Measurements from ENCODE around the gene SUMF1. TPM values are rescaled to one million over a fixed set of nuclear protein-coding genes. Genes with fewer than 3 reads are reported as not detected.

Gene SUMF1
- total RNA-seq, 4 donors from 2014 or later, result 29.1 to 65.9 (median 48.0) TPM

DNA sequence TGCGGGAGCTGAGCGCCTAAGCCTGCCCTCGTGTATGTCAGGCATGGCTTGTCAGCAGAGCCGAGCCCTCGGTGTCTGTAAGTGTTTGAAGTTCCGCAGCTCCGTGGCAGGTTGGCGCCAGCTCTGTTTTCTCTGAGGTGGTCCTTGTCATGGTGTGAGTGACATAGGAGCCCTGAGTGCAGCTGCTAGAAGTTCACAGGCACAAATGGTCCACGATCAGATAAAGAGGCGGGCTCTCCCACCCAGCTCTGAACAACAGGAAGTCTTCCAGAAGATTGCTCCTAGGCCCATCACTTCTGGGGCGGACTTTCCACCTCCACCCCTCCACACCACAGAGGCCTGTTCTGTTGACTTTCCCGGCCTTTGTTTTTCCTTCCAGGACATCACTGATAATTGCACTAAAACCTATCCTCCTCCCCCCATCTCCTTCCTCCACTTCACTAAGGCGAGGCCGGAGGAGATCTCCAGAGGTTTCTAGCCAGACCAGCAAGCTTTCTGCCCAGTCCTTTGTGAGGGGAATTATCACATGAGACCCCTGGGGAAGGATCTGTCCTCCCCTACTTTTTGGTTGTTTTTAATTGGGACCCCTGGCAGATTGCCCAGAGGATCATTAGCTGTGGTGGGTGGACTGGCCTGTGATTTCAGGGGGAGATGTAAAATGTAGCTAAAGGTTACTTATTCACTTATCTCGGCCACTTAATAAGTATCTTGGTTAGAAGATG, 46.0 kb upstream of the SUMF1 start:
- H3K27ac ChIP-seq, result no peak overlapping the region
- 73 to 78% methylated on average over 14 of the region's 15 CpGs for WGBS, 2 donors

DNA sequence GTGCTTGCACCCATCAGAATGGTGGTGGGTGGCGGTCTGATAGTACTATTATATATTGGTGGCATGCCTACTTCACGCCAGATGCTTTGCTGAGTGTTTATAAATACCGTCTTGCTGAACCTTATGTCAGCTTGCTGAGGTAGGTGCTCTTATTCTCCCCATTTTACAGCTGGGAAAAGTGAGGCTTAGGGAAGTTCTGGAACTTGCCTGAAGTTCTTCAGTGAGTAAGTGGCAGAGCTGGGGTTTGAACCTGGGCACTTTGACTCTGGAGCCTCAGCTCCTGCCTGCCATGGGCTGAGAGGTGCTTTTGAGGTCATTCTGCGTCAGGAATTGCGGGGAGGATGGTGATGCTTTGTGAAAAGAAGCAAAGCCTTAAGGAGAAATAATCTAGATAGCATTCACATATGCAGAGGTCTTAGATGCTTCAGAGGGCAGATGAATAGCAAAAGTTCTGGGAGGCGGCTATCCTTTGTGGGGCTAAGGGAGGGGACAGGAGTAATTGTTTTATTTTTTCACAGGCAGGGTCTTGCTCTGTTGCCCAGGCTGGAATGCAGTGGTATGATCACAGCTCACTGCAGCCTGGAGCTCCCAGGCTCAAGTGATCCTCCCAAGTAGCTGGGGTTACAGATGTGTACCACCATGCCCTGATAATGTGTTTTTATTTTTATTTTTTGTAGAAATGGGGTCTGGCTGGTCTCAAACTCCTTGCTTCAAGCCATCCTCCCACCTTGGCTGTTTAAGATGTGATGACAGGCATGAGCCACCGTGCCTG, 44.6 kb upstream of the SUMF1 start:
- H3K27me3 ChIP-seq, result no peaks in the 10 kb centered on the region
- no peaks in the 10 kb centered on the region for H3K36me3 ChIP-seq
- intact Hi-C loops (cut with DNase I), result no loop called here
- peaks cover 0 to 41% (median under 1%) of the 10 kb centered on the region in 3 donors for H3K4me1 ChIP-seq
- no peak for DNase-seq
- no peak for TF ChIP-seq POLR2A (IDR thresholded peaks at IDR 0.05)
- TF ChIP-seq, protein P1, sequence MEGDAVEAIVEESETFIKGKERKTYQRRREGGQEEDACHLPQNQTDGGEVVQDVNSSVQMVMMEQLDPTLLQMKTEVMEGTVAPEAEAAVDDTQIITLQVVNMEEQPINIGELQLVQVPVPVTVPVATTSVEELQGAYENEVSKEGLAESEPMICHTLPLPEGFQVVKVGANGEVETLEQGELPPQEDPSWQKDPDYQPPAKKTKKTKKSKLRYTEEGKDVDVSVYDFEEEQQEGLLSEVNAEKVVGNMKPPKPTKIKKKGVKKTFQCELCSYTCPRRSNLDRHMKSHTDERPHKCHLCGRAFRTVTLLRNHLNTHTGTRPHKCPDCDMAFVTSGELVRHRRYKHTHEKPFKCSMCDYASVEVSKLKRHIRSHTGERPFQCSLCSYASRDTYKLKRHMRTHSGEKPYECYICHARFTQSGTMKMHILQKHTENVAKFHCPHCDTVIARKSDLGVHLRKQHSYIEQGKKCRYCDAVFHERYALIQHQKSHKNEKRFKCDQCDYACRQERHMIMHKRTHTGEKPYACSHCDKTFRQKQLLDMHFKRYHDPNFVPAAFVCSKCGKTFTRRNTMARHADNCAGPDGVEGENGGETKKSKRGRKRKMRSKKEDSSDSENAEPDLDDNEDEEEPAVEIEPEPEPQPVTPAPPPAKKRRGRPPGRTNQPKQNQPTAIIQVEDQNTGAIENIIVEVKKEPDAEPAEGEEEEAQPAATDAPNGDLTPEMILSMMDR (IDR thresholded peaks at IDR 0.05), result no peak
- no peaks in the 10 kb centered on the region for H3K9me3 ChIP-seq
- no peak overlapping the region for H3K4me3 ChIP-seq
- H3K27ac ChIP-seq, result no peak overlapping the region
- WGBS, 2 donors, result 75 to 82% methylated on average over 7 of the region's 7 CpGs

More for the DNA sequence above, 46.0 kb upstream of the SUMF1 start:
- Histone ChIP-seq H3K4me3 (no peak overlapping the region), H3K27me3 (no peaks in the 10 kb centered on the region), H3K4me1 (peaks cover 0 to 42% (median 1%) of the 10 kb centered on the region in 3 donors), H3K36me3 (no peaks in the 10 kb centered on the region), H3K9me3 (no peaks in the 10 kb centered on the region)
- intact Hi-C loops (cut with DNase I), result no loop called here
- DNase-seq, result no peak
- TF ChIP-seq, protein P1 (IDR thresholded peaks at IDR 0.05), result no peak

DNA sequence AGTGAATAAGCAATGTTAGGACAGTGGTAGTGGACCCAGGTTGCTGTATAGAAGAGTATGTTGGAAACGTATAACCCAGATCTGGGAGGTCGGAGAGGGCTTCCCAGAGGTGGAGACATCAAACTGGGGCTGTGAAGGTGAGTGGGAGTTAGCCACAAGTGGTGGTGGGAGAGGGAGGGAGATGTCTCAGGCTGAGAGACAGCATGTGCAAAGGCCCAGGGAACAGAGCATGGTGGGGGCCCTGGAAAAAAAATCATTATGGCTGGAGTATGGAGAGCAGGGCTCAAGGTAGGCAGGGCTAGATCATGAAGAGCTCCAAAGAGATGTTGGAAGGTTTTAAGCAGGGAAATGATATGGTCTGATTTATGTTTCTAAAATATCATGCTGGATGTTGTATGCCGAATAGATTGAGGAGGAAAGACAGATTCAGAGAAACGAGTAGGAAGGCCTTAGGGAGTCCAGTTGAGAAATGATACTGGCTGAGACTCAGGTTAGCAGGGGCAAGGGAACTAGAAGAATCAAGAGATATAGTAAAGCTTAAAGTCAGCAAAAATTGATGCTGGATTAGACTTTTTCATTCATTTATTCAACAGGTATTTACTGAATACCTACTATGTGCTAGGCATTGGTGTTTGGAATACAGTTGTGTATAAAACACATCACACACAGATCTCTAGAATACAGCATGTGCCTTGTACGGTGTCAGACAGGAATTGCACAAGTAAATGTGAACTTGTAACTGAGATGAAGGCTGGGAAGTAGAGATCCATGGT, 43.1 kb upstream of the SUMF1 start:
- Histone ChIP-seq H3K4me1 (peaks cover under 1 to 42% (median 8%) of the 10 kb centered on the region in 3 donors), H3K9me3 (no peaks in the 10 kb centered on the region), H3K4me3 (no peak overlapping the region), H3K27me3 (no peaks in the 10 kb centered on the region), H3K36me3 (no peaks in the 10 kb centered on the region), H3K27ac (no peak overlapping the region)
- WGBS, 2 donors, result 84 to 88% methylated on average over 5 of the region's 5 CpGs
- DNase-seq, result no peak
- TF ChIP-seq, protein P1 (IDR thresholded peaks at IDR 0.05), result no peak
- no peak for TF ChIP-seq POLR2A (IDR thresholded peaks at IDR 0.05)
- intact Hi-C loops (cut with DNase I), result no loop called here

DNA sequence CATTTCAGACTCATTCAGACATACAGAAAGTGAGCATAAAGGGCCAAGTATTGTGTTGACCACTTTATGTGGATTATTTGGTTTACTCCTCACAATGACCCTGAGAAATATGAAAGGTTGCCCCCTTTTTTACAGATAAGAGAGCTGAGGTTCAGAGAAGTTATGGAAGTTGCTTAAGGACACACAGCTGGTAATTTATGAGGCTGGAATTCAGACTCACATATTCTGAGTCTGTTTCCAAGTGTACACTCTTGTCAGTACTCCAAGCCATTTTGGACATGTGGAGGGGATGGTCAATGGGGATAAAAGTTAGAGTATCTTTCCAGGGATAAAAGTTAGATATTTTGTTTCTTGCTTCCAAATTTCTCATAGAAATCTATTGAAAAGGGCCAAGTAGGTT, 42.0 kb upstream of the SUMF1 start:
- Histone ChIP-seq H3K4me3 (no peak overlapping the region), H3K27me3 (no peaks in the 10 kb centered on the region), H3K36me3 (no peaks in the 10 kb centered on the region), H3K4me1 (peaks cover 8 to 47% (median 13%) of the 10 kb centered on the region in 3 donors), H3K9me3 (no peaks in the 10 kb centered on the region), H3K27ac (no peak overlapping the region)
- intact Hi-C loops (cut with DNase I), result no loop called here
- no peak for DNase-seq
- TF ChIP-seq, protein P1 (IDR thresholded peaks at IDR 0.05), result no peak
